GM11168 (cell line): ENCODE results near the gene TTC7B.

Source experiments
- in situ Hi-C: fragments of 300-500 bp; cut with MboI; formaldehyde crosslinking; loops from one replicate; pipeline ENCODE4 v1.12.0; 2022; ENCODE audit warnings: low sequenced_read_pairs; ENCODE audit not compliant: unreplicated experiment

TTC7B gene

GRCh38 chr14:90678846-90679362, 137.3 kb downstream of the TTC7B start:
- in situ Hi-C loops: loop anchor here (25.0 kb wide), 1 partner anchor 267 kb away; no protein-coding TSS in a partner anchor

DNA sequence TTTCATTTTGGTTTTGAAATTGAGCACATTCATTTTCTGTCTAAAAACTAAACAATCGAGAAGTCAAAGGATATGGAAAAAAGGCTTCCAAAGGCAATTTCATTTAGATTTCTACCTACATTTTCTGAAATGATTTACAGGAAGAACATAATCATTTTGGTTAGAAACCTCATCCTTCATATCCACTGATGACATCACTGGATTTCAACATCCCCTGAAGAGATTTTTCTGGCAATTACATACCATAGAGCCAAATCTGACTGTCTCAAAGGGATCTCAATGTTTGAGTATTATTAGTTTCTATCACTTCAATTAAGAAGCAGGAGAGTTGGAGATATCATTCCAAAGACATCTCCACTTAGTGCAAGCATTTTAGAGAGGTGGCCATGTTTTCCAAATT, 137.8 kb downstream of the TTC7B start:
- in situ Hi-C loops: loop anchor here (25.0 kb wide), 1 partner anchor 266 kb away; no protein-coding TSS in a partner anchor

GRCh38 chr14:90677484-90678050, 138.7 kb downstream of the TTC7B start:
- in situ Hi-C loops: loop anchor here (25.0 kb wide), 1 partner anchor 265 kb away; no protein-coding TSS in a partner anchor

DNA sequence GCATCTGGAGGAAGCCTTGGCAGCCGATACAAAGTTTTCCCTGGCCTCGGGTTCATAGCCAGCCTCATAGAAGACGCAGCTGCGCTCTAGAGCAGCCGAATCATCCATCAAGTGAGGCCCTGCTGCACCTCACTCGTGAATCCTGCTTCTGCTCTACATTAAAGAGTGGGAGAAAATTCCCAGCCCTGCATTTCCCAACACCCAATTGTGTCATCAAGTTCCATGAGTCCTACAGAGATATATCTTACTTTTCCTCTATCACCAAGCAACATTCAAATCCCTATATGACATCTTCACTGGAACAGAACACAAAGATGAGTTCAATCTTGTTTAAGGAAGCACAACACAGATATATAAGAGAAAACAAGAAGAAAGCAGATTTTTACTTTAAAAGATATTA, 139.3 kb downstream of the TTC7B start:
- in situ Hi-C loops: loop anchor here (25.0 kb wide), 1 partner anchor 265 kb away; no protein-coding TSS in a partner anchor

DNA sequence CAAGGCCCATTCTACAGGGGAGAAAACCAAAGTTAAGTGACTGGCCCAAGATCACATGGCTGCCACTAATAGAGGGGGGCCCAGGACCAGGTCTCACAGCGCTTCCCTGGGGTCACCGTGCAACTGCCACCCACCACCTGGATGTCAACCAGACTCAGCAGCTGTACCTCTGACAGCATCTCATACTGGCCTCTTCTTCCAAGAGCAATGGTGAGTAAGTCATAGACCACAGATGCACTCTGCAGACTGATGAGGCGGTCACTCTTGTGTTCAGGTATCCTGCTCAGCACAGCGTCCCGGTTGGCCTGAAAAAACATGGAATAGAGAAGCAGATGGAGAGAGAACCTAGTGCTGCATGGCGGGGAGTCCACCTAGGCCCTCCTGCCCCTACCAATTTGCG, 139.9 kb downstream of the TTC7B start:
- in situ Hi-C loops: loop anchor here (25.0 kb wide), 1 partner anchor 264 kb away; no protein-coding TSS in a partner anchor

- in situ Hi-C loops: loop anchor here (25.0 kb wide), 1 partner anchor 263 kb away; no protein-coding TSS in a partner anchor
These were observed 140.8 kb downstream of the TTC7B start for GRCh38 chr14:90675399-90675798.

- in situ Hi-C loops: loop anchor here (25.0 kb wide), 1 partner anchor 262 kb away; no protein-coding TSS in a partner anchor
These were observed 141.5 kb downstream of the TTC7B start for GRCh38 chr14:90674716-90675115.

DNA sequence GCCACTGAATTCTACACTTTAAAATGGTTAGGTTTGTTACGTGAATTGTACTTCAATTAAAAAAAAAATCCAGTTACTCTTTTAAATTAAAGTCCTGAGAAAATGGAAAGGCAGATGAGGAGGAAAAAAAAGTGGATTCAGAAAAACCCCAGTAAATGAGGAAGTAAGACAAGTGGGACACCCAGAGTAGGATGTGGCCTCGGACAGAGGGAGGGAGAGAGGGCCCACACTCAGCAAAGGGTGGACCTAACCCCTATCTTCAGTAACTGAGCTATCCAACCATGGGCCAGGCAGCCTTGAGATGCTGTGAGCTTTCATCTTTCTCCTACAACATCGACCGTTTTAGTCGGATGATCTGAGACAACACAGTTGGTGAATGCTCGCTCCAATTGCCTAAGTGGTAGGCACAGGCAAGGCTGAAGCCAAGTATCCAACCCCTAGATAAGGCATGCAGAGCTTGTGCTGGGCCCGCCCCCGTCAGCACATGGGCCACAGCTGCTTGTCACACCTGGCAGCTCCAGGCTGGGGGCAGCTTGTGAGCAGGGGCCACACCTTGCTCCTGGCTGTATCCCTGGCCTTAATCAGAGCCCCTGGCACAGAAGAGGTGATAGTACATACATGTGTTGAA, 142.1 kb downstream of the TTC7B start:
- in situ Hi-C loops: no loop called here

DNA sequence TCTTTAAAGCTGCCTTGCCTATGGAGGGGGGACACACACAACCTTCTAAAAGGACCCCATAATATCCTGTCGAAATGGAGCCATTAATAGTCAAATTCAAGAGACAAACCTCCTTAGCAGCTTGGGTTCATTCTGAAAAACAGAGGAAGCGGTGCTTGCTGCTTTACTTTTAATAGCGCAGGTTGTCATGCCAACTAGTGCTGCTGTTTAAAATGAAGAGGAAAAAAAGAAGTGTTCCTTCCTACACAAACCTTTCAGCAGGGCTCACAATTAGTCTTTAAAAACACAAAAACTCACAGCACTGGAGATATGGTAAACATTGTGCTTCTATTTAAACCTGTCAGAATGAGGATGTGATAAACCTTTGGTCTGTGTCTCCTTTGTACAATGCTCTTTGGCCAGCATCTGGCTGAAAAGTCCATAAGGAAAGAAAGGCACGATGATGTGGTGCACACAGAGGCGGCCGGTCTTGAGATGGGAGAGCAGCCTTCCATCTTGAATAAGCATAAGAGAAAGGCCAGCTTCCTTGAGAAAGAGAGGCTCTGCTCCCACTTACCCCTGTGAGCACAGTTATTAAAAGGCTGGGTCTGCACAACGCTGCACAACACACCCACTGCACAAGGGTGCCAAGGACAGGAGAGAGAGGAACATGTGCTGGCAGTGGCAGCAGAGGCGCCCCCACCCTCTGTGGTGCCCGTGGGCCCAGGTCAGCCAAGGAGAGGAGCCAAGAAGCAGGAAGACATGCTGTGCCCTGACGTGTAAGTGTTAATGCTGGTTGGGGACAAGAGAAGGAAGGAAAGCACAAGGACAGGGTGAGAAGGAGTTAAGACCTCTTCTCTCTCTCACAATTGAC, 144.6 kb downstream of the TTC7B start:
- in situ Hi-C loops: no loop called here

DNA sequence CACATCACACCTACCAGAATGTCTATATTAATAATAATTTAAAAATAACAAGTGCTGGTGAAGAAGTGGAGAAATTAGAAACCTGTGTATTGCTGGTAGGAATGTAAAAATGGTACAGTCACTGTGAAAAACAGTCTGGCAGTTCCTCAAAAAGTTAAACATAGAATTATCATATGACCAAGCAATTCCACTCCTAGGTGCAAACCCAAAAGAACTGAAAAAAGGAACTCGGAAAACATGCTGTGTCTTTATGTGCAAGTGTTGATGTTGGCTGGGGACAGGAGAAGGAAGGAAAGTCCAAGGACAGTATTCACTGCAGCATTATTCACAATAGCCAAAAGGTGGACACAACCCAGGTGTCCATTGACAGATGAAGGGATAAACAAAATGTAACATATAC, 146.5 kb downstream of the TTC7B start:
- in situ Hi-C loops: no loop called here

- in situ Hi-C loops: no loop called here
These were observed 149.7 kb downstream of the TTC7B start for GRCh38 chr14:90666571-90666970.

GRCh38 chr14:90665321-90666000, 150.8 kb downstream of the TTC7B start:
- in situ Hi-C loops: no loop called here

DNA sequence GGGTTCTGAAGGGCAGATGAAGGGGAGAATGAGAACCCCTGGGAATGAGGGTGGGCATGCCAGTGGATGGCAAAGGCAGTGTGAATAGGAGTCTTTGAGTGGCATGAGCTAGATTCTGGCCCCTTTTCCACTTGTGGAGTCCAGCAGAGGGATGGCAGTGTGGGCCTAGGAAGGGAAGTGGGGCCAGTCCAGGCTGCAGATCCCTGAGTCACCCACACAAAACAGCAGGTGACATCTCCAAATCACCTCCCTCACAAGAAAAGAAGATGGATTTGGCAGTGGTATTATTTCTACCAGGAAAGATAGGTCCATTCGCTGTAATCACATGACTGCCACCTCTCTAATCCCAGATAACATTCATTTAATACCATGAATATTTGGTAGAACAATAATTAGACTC, 151.3 kb downstream of the TTC7B start:
- in situ Hi-C loops: no loop called here

DNA sequence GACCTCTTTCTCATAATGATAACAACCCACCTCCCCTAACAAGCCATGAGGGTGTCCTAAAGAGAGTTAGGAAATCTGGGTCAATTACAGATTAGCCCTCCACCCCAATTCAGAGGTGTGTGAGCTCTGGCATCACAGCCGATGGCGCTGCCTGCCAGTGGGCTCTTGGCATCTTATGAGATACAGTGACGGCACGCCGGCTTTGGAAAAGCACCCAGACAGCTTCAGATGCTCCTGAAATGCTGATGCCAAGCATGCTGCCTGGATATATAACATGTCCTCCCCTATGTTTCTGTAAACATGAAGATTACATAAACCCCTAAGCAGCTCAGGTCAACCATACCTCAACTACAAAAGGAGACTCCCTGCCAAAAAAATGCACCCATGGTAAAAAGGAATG, 152.6 kb downstream of the TTC7B start:
- in situ Hi-C loops: no loop called here

- in situ Hi-C loops: no loop called here
These were observed 153.1 kb downstream of the TTC7B start for GRCh38 chr14:90663140-90663539.

DNA sequence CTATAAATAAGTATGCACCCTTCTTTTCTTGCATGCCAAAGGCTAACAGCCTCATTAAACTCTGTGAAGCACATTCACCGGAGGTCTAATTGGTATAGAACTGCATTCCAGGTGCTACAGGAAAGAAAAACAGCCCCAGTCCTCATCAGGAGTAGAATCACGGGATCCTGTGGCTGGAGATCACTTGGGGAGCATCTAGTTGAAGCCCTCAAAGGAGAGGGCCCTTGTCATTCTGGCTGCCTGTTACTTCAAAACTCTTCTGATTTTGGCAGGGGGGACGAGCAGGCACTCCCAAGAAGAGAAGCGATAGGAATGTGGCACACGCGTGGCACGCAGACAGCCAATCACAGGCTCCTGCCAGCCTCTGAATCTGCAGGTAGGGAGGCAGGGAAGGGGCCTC, 154.4 kb downstream of the TTC7B start:
- in situ Hi-C loops: no loop called here

DNA sequence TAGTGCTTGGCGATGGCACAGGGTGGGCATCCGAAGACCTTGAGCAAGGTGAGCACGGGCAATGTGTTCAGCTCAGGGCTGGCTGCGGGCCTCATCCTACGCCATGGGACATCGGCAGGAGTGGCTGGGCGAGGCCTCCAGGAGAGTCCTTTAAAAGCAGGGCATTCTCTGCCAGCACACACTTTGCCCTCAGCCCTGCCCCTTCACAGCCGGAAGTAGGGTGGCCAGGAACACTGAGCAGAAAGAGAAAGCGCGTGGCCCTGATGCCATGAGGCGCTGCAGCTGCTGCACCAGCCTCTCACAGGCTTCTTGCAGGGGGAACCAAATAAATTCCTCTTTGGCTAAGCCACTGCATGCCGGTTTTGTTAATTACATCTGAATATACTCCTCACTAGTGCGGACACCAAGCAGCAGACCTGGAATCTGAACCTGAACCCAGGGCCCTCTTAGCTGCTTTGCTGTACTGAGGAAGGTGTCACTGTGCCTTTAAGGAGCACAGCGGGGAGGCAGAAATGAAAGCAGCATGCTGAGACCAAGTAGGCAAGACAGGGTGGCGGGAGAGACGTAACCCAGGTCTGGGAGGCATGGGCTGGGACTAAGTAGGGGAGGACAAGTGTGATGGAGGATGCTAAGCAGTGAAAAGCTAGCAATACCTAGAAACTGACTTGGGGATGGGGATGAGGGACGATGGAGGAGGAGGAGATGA, 155.2 kb downstream of the TTC7B start:
- in situ Hi-C loops: no loop called here

GRCh38 chr14:90659156-90659555, 157.1 kb downstream of the TTC7B start:
- in situ Hi-C loops: no loop called here

DNA sequence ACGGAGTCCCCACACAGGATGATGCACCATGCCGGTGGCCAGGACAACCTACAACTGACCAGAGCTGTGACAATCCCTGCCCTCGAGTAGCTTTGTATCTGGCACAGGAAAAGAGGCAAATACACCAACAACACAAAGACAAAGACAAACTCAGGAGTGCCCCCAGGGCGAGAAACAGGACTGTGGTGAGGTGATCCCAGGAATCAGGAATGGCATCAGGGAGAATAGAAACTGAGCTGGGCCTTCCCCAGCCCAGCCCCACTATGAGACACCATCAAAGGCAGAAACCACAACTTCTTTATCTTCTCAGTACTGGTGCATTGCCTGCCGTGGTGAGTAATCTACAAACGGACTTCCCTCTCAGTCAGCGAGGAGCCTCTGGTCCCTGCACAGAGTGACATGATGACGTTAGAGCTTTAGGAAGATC, 157.7 kb downstream of the TTC7B start:
- in situ Hi-C loops: no loop called here

DNA sequence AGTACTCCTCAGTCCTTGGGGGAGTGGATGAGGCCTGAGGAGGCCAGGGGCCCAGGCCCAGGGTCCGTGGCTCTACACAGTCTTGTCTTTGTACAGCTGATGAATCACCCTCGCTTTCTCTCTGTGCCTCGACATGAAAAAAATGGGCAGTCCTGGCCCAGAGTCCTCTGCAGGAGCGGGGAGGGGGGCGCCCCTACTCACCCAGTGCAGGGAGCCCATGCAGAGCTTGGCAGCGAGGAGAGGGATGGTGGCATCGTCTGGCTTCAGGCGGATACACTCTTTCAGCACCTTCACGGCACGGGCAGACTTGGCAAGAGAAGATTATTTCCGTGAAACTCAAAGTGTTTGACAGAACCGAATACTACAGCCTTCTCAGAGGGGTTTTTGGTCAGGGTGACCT, 159.3 kb downstream of the TTC7B start:
- in situ Hi-C loops: no loop called here
